ENCODE results near the gene EDRF1. TPM values are rescaled to one million over a fixed set of nuclear protein-coding genes. Genes with fewer than 3 reads are reported as not detected.

EDRF1 gene
- total and polyA plus RNA-seq, 2 of the 13 experiments (the other 11 are each of a cell fraction or from before 2014, with no cell fraction given) = 16.9 to 26.7 TPM

GRCh38 chr10:125792342-125793300 is 73.1 kb downstream of the EDRF1 start (continued):
- TF ChIP-seq ZNF468 (CRISPR knock-in tag; IDR thresholded peaks at IDR 0.05) (no peak), ARHGAP35 (CRISPR knock-in tag; IDR thresholded peaks at IDR 0.05; ENCODE audit: borderline replicate concordance) (no peak), GZF1 (CRISPR knock-in tag; IDR thresholded peaks at IDR 0.05) (peak; percentile 84; the same call in 1 of the 2 replicates), FOXP1 (IDR thresholded peaks at IDR 0.05) (no peak), FOXP1 (CRISPR knock-in tag; IDR thresholded peaks at IDR 0.05) (peak; percentile 95), TRIM24 (CRISPR knock-in tag; IDR thresholded peaks at IDR 0.05) (peak; percentile 85), ELF3 (CRISPR knock-in tag; IDR thresholded peaks at IDR 0.05) (peak; percentile 94), SAP130 (CRISPR knock-in tag; IDR thresholded peaks at IDR 0.05; ENCODE audit: low read depth) (peak; percentile 92), ZNF766 (CRISPR knock-in tag; IDR thresholded peaks at IDR 0.05; ENCODE audit: borderline replicate concordance) (0 out of 2 replicates have a peak, but pooled peaks have one; percentile 23), PHF20 (CRISPR knock-in tag; IDR thresholded peaks at IDR 0.05) (peak; percentile 28; the same call in 1 of the 2 replicates), CBX5 (CRISPR knock-in tag; IDR thresholded peaks at IDR 0.05; ENCODE audit: borderline replicate concordance) (peak; percentile 86; the same call in 1 of the 2 replicates), ZNF496 (CRISPR knock-in tag; IDR thresholded peaks at IDR 0.05; ENCODE audit: insufficient replicate concordance) (no peak), CREBL2 (CRISPR knock-in tag; IDR thresholded peaks at IDR 0.05; ENCODE audit: borderline replicate concordance) (no peak), HNRNPL (IDR thresholded peaks at IDR 0.05; ENCODE audit: low read depth, low read length) (0 out of 2 replicates have a peak, but pooled peaks have one; percentile 55), ZSCAN12 (CRISPR knock-in tag; IDR thresholded peaks at IDR 0.05) (no peak), ZNF225 (CRISPR knock-in tag; IDR thresholded peaks at IDR 0.05) (no peak; the same call in 1 of the 2 replicates), SMC3 (IDR thresholded peaks at IDR 0.05; ENCODE audit: low read length) (peak; percentile 34; the same call in 1 of the 2 replicates), CREB1 (IDR thresholded peaks at IDR 0.05) (no peak), CREB1 (CRISPR knock-in tag; IDR thresholded peaks at IDR 0.05) (peak; percentile 65; the same call in 1 of the 2 replicates), KMT2A (CRISPR knock-in tag; IDR thresholded peaks at IDR 0.05) (no peak; the same call in 1 of the 2 replicates), MXD3 (CRISPR knock-in tag; IDR thresholded peaks at IDR 0.05) (no peak), MTF1 (CRISPR knock-in tag; IDR thresholded peaks at IDR 0.05) (no peak), ZNF550 (CRISPR knock-in tag; IDR thresholded peaks at IDR 0.05; ENCODE audit: borderline replicate concordance) (no peak), AFF4 (CRISPR knock-in tag; IDR thresholded peaks at IDR 0.05) (no peak), ZFAT (CRISPR knock-in tag; conservative IDR thresholded peaks at IDR 0.05) (peak; percentile 99)
- TF ChIP-seq, protein P1, sequence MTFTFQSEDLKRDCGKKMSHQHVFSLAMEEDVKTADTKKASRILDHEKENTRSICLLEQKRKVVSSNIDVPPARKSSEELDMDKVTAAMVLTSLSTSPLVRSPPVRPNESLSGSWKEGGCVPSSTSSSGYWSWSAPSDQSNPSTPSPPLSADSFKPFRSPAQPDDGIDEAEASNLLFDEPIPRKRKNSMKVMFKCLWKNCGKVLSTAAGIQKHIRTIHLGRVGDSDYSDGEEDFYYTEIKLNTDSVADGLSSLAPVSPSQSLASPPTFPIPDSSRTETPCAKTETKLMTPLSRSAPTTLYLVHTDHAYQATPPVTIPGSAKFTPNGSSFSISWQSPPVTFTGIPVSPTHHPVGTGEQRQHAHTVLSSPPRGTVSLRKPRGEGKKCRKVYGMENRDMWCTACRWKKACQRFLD (CRISPR knock-in tag; IDR thresholded peaks at IDR 0.05; ENCODE audit: borderline replicate concordance) = 0 out of 2 replicates have a peak, but pooled peaks have one; percentile 59

Data from HepG2 (cell line).